Panc1 (cell line): ENCODE measurements around the gene GDPD1. TPM values are rescaled to one million over a fixed set of nuclear protein-coding genes. Genes with fewer than 3 reads are reported as not detected.

Experiments
- ATAC-seq: fragments of 200-7000 bp; cut with Tn5 transposase; 2 replicates; pipeline ENCODE4 v1.9.1; 2020; ENCODE audit warnings: mild to moderate bottlenecking, moderate library complexity
- BruUV-seq: library from RNA; stranded (reverse); fragments of 400-500 nt; replicated peaks from 2 replicates; lab custom pipeline; 2021; lab: Mats Ljungman, UMichigan
- CTCF ChIA-PET: fragments of 300-600 bp; sonication (Branson Sonifier 250); formaldehyde crosslinking; loops from one replicate; lab custom pipeline; 2022; ENCODE audit warnings: antibody characterized with exemption; lab: Charles Lee
- POLR2A ChIA-PET: fragments of 300-600 bp; sonication (Branson Sonifier 250); formaldehyde crosslinking; loops from one replicate; lab custom pipeline; 2022; ENCODE audit warnings: antibody characterized with exemption; lab: Charles Lee
- DNase-seq: peaks from one replicate; pipeline ENCODE4 v3.0.0-alpha.2; 2010; ENCODE audit warnings: low read depth, low spot score
- H3K27ac ChIP-seq: 2 replicates; pipeline ENCODE4 v1.5.1; 2011; ENCODE audit warnings: mild to moderate bottlenecking, low read length, inconsistent platforms
- H3K27me3 ChIP-seq: fragments of 200-500 bp; sonication (Bioruptor generic); 2 replicates; pipeline ENCODE4 v1.6.0; 2014; ENCODE audit warnings: low read length, inconsistent platforms; ENCODE audit not compliant: control insufficient read depth, insufficient read depth
- H3K36me3 ChIP-seq: fragments of 200-500 bp; sonication (Bioruptor generic); 2 replicates; pipeline ENCODE4 v1.5.1; 2014; ENCODE audit warnings: inconsistent platforms, mild to moderate bottlenecking, low read length, moderate library complexity; ENCODE audit not compliant: control insufficient read depth, insufficient read depth
- H3K4me1 ChIP-seq: 2 replicates; pipeline ENCODE4 v1.5.1; 2011; ENCODE audit warnings: inconsistent platforms, mild to moderate bottlenecking, low read length, moderate library complexity; ENCODE audit not compliant: control insufficient read depth, insufficient read depth
- H3K4me3 ChIP-seq, 2 experiments: 2 replicates each; pipeline ENCODE4 v1.5.1; 2011 to 2012; ENCODE audit warnings: low read depth in 2 of 2, low read length in 2 of 2, mild to moderate bottlenecking in 2 of 2, inconsistent platforms in 1 of 2, moderate library complexity in 1 of 2
- H3K9me3 ChIP-seq: fragments of 200-500 bp; sonication (Bioruptor generic); 2 replicates; pipeline ENCODE4 v1.5.1; 2014; ENCODE audit warnings: low read depth, mild to moderate bottlenecking, inconsistent platforms, low read length, moderate library complexity; ENCODE audit not compliant: control insufficient read depth, insufficient read depth
- CTCF ChIP-seq: fragments of 450-650 bp; IDR thresholded peaks from 2 replicates; pipeline ENCODE4 v1.5.1; 2017; ENCODE audit warnings: mild to moderate bottlenecking
- POLR2AphosphoS5 ChIP-seq: IDR thresholded peaks from 2 replicates; pipeline ENCODE4 v1.6.1; 2012; ENCODE audit warnings: mild to moderate bottlenecking, low read depth, low read length, moderate library complexity
- REST ChIP-seq, 2 experiments: IDR thresholded peaks; 2 replicates each; pipeline ENCODE4 v1.6.1; 2011 to 2012; ENCODE audit warnings: low read depth in 2 of 2, control low read depth in 1 of 2, low read length in 1 of 2, mild to moderate bottlenecking in 1 of 2, moderate library complexity in 1 of 2; ENCODE audit not compliant: insufficient read depth in 1 of 2
- SIN3A ChIP-seq: IDR thresholded peaks from 2 replicates; pipeline ENCODE4 v1.6.1; 2012; ENCODE audit warnings: low read depth, mild to moderate bottlenecking, low read length, moderate library complexity, borderline replicate concordance; ENCODE audit not compliant: insufficient read depth
- TCF7L2 ChIP-seq: IDR thresholded peaks from 2 replicates; pipeline ENCODE4 v1.6.1; 2011; ENCODE audit warnings: mild to moderate bottlenecking, low read depth, low read length, inconsistent platforms
- in situ Hi-C: cut with HindIII; loops from 2 replicates; pipeline ENCODE4 v1.10.0; 2016; ENCODE audit warnings: low sequenced_read_pairs, low pct_unique_long_range_greater_than_20kb
- intact Hi-C: fragments of 100-400 bp; cut with micrococcal nuclease; formaldehyde crosslinking; loops from one replicate; pipeline ENCODE4 v1.10.0; 2022; ENCODE audit not compliant: unreplicated experiment
- total RNA-seq: library from RNA; stranded (reverse); gene quantifications from one replicate; pipeline ENCODE4 v1.2.1, GENCODE V29; 2021; ENCODE audit not compliant: unreplicated experiment

The GDPD1 gene
- total RNA-seq, 1 experiment from 2014 or later, result 0.26 TPM

GRCh38 chr17:59238906-59239305 lies 18.6 kb downstream of the GDPD1 start:
- ATAC-seq, result no peak
- ChIA-PET POLR2A (interaction anchor here (0.6 kb wide), 1 partner anchor 48 kb away, joined by 3 read pairs; no protein-coding TSS in a partner anchor), CTCF (interaction anchor here (0.7 kb wide), 1 partner anchor 245 kb away, joined by 4 read pairs; no protein-coding TSS in a partner anchor)
- Histone ChIP-seq H3K4me1 (no peaks in the 10 kb centered on the region), H3K27me3 (no peaks in the 10 kb centered on the region), H3K4me3 (no peak overlapping the region), H3K36me3 (no peaks in the 10 kb centered on the region), H3K27ac (no peak overlapping the region), H3K9me3 (no peaks in the 10 kb centered on the region)
- no peak for TF ChIP-seq TCF7L2
- no peak for TF ChIP-seq SIN3A
- no peak for TF ChIP-seq CTCF
- TF ChIP-seq REST (IDR thresholded peaks at IDR 0.05; ENCODE audit: insufficient read depth in 1 of 2, low read depth in 2 of 2, low read length in 1 of 2), result no peak
- no peak for TF ChIP-seq POLR2AphosphoS5
- intact Hi-C loops (no loop called here), in situ Hi-C loops (loop anchor here (25.0 kb wide), 1 partner anchor 198 kb away; no protein-coding TSS in a partner anchor)
- BruUV-seq, result no TSS peak
- DNase-seq, result no peak

- no peaks in the 10 kb centered on the region for H3K4me1 ChIP-seq
- no peak overlapping the region for H3K4me3 ChIP-seq
- H3K36me3 ChIP-seq, result no peaks in the 10 kb centered on the region
- POLR2A ChIA-PET, result no interaction called here
- CTCF ChIA-PET, result no interaction called here
- ATAC-seq (no peak), DNase-seq (no peak)
- TF ChIP-seq SIN3A (no peak), REST (IDR thresholded peaks at IDR 0.05; ENCODE audit: insufficient read depth in 1 of 2, low read depth in 2 of 2, low read length in 1 of 2) (no peak)
- no peaks in the 10 kb centered on the region for H3K27me3 ChIP-seq
- intact Hi-C loops (no loop called here), in situ Hi-C loops (loop anchor here (25.0 kb wide), 1 partner anchor 193 kb away; no protein-coding TSS in a partner anchor)
- BruUV-seq, result no TSS peak
- no peaks in the 10 kb centered on the region for H3K9me3 ChIP-seq
- H3K27ac ChIP-seq, result no peak overlapping the region
Observed at GRCh38 chr17:59244081-59244480, 23.8 kb downstream of the GDPD1 start.
